Heart right ventricle (tissue), 16 donors: Measurements from ENCODE around the gene VN1R5. TPM values are rescaled to one million over a fixed set of nuclear protein-coding genes. Genes with fewer than 3 reads are reported as not detected.

Experiments used
- ATAC-seq, 8 donors: fragments of 200-7000 bp; cut with Tn5 transposase; one replicate each; pipeline ENCODE4 v1.9.1; 2020; ENCODE audit warnings: mild to moderate bottlenecking in 8 of 8, moderate library complexity in 8 of 8, moderate number of reproducible peaks in 1 of 8
- DNase-seq, 2 donors: peaks; one replicate each; pipeline ENCODE4 v3.0.0-alpha.2; 2020
- H3K27ac ChIP-seq, 10 donors: fragments of 200-600 bp; sonication (generic) in 2 of 10; one replicate each; pipeline versions ENCODE4 v1.5.0 to v1.8.0; 2020 to 2022; ENCODE audit warnings: mild to moderate bottlenecking in 3 of 10
- H3K27me3 ChIP-seq, 7 donors: fragments of 200-600 bp; one replicate each; pipeline ENCODE4 v1.8.0; 2021 to 2022; ENCODE audit warnings: mild to moderate bottlenecking in 2 of 7
- H3K36me3 ChIP-seq, 9 donors: fragments of 200-600 bp; sonication (generic) in 1 of 9; one replicate each; pipeline versions ENCODE4 v1.5.0 to v1.8.0; 2020 to 2022; ENCODE audit warnings: mild to moderate bottlenecking in 2 of 9
- H3K4me1 ChIP-seq, 9 donors: fragments of 200-600 bp; sonication (generic) in 1 of 9; one replicate each; pipeline versions ENCODE4 v1.5.0 to v1.8.0; 2020 to 2022; ENCODE audit warnings: mild to moderate bottlenecking in 4 of 9
- H3K4me3 ChIP-seq, 10 donors: fragments of 200-600 bp; sonication (generic) in 2 of 10; one replicate each; pipeline versions ENCODE4 v1.5.0 to v1.8.0; 2020 to 2022; ENCODE audit warnings: mild to moderate bottlenecking in 7 of 10, moderate library complexity in 2 of 10
- H3K9me3 ChIP-seq, 11 donors: fragments of 200-600 bp in 10 of 11; sonication (generic) in 2 of 11; one replicate each; pipeline versions ENCODE4 v1.5.0 to v1.8.0; 2013 to 2022; ENCODE audit warnings: mild to moderate bottlenecking in 2 of 11, control low read depth in 1 of 11, moderate library complexity in 1 of 11
- CTCF ChIP-seq, 9 donors: fragments of 200-600 bp; sonication (generic) in 2 of 9; IDR thresholded peaks; one replicate each; pipeline versions ENCODE4 v1.5.0 to v1.8.0; 2021 to 2022; ENCODE audit warnings: antibody characterized with exemption in 9 of 9, mild to moderate bottlenecking in 5 of 9, moderate library complexity in 1 of 9
- WGBS, 2 donors: extraction: QIAGEN DNeasy Blood & Tissue Kit; methylation state at CpG; one replicate each; pipeline ENCODE4 v1.1.7; 2013; ENCODE audit warnings: inconsistent platforms in 1 of 2; 5-methylcytosine and 5-hydroxymethylcytosine counted together
- intact Hi-C, 10 donors: fragments of 100-400 bp; cut with DNase I; formaldehyde crosslinking; loops; one replicate each; pipeline versions ENCODE4 v1.11.1 to v1.14.2; 2022
- polyA plus RNA-seq, 2 donors: library from polyadenylated mRNA; stranded (reverse); fragments of 200-250 nt; gene quantifications; one replicate each; pipeline ENCODE4 v1.2.3, GENCODE V29; 2013
- total RNA-seq, 10 donors: library from RNA; stranded (reverse); fragmentation: NEBNext Ultra II Directional in 3 of 10; extraction: Animal tissue kit (Norgen Biotek cat#: 25700) in 3 of 10; gene quantifications; one replicate each; pipeline versions ENCODE4 v1.2.1 to v1.2.4, GENCODE V29; 2021 to 2023
- donor health status: Arrhythmogenic right ventricular cardiomyopathy.
- donor health status: ischemic (EF 13 %, LVEDD 7.1; RV severe dilation, severe dysfunction).
- donor health status: healthy with polysubstance abuse.
- donor health status: DM: no; HTN: yes; CAD: no.
- donor health status: DM: no; HTN: no; CAD: no.
- donor health status: ischemic (EF 25% LVEDD 6.9; RV normal size, moderate dysfunction).
- donor health status: ischemic (EF 25% LVEDD 5.7; RV mildly dilated, moderate dysfunction).
- donor health status: healthy.
- donor health status: DM: yes; HTN: yes; CAD: no.
- donor health status: Ischemic cardiomyopathy.
- donor health status: ischemic (EF 35%, LVEDD 5.7; RV mildly dilated, moderate dysfunction).
- donor health status: nonischemic (EF 11% LVEDD 7.7; RV severe dilation, severe dysfunction).
- donor health status: DM: yes; HTN: yes; CAD: no.
- donor health status: PGD.
- donor health status: ischemic (EF 29% LVEDD 5.4; RV normal size, mild dysfunction).
- donor health status: nonischemic (EF 23%, LVEDD 6.1; RV moderate dilation, normal function).

VN1R5 gene
- total and polyA plus RNA-seq, 12 donors: not detected

GRCh38 chr1:247295274-247295684, 39.4 kb downstream of the VN1R5 start:
- Histone ChIP-seq H3K27me3 (peaks cover 0 to 25% (median 0%) of the 10 kb centered on the region in 7 donors), H3K9me3 (no peaks in the 10 kb centered on the region), H3K4me3 (no peak overlapping the region), H3K36me3 (peaks cover 0 to 21% (median 1%) of the 10 kb centered on the region in 9 donors), H3K27ac (no peak overlapping the region), H3K4me1 (peaks cover 0 to 4% (median 0%) of the 10 kb centered on the region in 9 donors)
- intact Hi-C loops: no loop called here
- no peak for ATAC-seq
- no peak for DNase-seq
- WGBS, 2 donors: 39 to 42% methylated on average over 6 of the region's 6 CpGs
- TF ChIP-seq CTCF (IDR thresholded peaks at IDR 0.05): no peak

GRCh38 chr1:247295746-247296145, 39.9 kb downstream of the VN1R5 start:
- Histone ChIP-seq H3K27ac (no peak overlapping the region), H3K4me3 (no peak overlapping the region), H3K36me3 (peaks cover 0 to 26% (median 6%) of the 10 kb centered on the region in 9 donors), H3K9me3 (no peaks in the 10 kb centered on the region), H3K27me3 (peaks cover 0 to 24% (median 0%) of the 10 kb centered on the region in 7 donors), H3K4me1 (peaks cover 0 to 4% (median 0%) of the 10 kb centered on the region in 9 donors)
- DNase-seq (no peak), ATAC-seq (no peak)
- WGBS, 2 donors: 37 to 41% methylated on average over 5 of the region's 5 CpGs
- intact Hi-C loops: no loop called here
- no peak for TF ChIP-seq CTCF (IDR thresholded peaks at IDR 0.05)

- intact Hi-C loops: no loop called here
- H3K36me3 ChIP-seq: peaks cover 0 to 35% (median 12%) of the 10 kb centered on the region in 9 donors
- no peaks in the 10 kb centered on the region for H3K9me3 ChIP-seq
- peaks cover 0 to 15% (median 0%) of the 10 kb centered on the region in 7 donors for H3K27me3 ChIP-seq
- no peak overlapping the region for H3K27ac ChIP-seq
- 93% methylated on average over 8 of the region's 8 CpGs for WGBS, 2 donors
- DNase-seq (no peak), ATAC-seq (no peak)
- H3K4me1 ChIP-seq: peaks cover 0 to 4% (median 0%) of the 10 kb centered on the region in 9 donors
- TF ChIP-seq CTCF (IDR thresholded peaks at IDR 0.05): no peak
- H3K4me3 ChIP-seq: no peak overlapping the region
Measured at GRCh38 chr1:247296599-247297180, 40.8 kb downstream of the VN1R5 start.

GRCh38 chr1:247297263-247298123, 41.6 kb downstream of the VN1R5 start:
- intact Hi-C loops: no loop called here
- ATAC-seq (no peak), DNase-seq (no peak)
- Histone ChIP-seq H3K9me3 (no peaks in the 10 kb centered on the region), H3K27me3 (peaks cover 0 to 7% (median 0%) of the 10 kb centered on the region in 7 donors), H3K4me3 (no peak overlapping the region), H3K27ac (no peak overlapping the region), H3K36me3 (peaks cover 0 to 42% (median 13%) of the 10 kb centered on the region in 9 donors), H3K4me1 (peaks cover 0 to 4% (median 0%) of the 10 kb centered on the region in 9 donors)
- 79 to 85% methylated on average over 9 of the region's 9 CpGs for WGBS, 2 donors
- TF ChIP-seq CTCF (IDR thresholded peaks at IDR 0.05): no peak
